ENCODE data around the gene RP9.

Gene RP9, protein sequence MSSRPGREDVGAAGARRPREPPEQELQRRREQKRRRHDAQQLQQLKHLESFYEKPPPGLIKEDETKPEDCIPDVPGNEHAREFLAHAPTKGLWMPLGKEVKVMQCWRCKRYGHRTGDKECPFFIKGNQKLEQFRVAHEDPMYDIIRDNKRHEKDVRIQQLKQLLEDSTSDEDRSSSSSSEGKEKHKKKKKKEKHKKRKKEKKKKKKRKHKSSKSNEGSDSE

DNA sequence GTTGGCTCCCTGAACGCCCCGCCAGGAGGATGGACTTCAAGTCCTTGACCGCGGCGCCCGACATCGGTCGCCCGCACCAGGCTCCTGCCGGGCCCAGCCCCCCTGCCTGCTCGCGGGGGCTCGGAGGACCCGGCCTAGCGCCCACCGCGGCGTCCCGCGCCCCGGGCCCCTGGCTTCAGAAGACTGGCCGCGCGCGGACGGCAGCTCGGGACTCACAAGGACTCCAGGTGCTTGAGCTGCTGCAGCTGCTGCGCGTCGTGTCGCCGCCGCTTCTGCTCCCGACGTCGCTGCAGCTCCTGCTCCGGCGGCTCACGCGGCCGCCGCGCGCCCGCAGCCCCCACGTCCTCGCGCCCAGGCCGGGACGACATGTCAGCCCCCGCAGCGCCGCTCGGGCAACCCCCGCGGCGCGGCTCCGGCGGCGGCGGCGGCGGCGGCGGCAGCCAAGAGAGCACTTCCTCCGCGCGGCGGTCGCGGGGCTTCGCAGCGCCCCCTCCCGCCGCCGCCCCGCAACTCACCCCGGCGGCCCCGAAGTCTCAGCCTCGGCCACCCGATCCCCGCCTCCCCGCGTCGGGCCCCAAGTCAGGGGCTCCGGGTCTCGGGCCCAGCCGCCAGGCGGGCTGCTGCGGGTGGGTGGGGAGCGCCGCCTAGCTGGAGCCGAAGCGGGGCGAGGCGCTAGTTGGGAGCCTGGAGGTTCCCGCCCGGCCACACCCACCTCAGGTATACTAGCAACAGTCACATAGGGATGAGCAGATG is at the start of gene RP9:
Gene RP9 (minus strand): TSS at position 400 of the 753 bp plus-strand sequence. CDS start 32 bp downstream, at position 368.
- DNase-seq: peak; percentile 69 to 74

DNA sequence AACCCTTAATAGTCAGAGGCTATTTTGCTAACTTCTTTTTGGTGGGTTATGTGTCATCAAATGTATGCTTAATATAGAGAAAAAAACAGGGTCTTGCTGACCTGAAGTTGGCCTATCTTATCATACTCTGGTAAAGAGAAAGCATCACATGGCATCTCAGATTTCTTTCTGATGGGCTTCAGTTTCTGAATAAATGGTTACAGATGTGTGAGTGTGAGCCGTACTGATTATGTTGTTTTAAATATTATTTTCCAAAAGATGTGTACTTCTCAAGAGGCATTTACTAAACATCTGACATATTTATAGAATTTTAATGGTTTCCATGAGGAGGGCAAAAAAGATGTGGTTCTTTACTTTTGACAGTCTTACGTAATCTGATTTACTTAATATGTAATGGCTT is 48.6 kb upstream of the RP9 start:
- DNase-seq: no peak

DNA sequence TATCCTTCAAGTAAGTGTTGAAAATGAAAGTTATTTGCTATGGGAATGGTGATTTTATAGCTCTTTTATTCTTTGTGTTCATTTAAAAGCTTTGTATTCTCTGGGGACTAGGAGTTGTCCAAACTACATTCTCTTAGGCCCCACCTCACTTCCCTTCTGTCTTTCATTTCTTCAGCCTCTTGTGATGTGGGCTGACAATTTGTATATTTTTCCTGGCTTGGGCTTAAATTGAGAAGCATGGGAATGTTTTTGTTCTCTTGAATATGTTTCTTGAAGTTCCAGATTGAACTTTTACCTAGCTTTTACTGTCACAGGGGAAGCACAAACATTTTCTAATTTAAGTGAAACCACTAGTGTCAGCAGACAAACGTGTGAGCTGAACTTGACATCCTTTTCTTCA is 48.1 kb upstream of the RP9 start:
- no peak for DNase-seq

DNA sequence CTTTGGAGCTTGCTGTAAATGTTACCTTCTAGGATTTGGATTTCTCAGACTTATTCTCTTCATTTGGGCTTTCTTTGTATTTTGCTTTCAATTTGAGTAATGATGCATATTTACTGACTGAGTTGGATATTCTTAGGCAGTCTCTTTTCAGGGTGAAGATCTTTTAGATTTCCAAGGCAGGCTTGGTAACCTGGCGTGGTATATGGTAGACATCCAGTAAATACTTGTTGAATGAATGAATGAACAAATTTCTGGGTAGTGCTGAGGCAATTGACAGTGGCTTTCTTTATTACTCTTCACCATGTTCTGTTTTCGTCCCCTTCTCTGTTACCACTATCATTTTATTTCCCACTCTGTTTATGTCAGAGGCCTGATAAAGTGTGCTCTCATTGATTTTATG is 47.2 kb upstream of the RP9 start:
- DNase-seq: no peak

DNA sequence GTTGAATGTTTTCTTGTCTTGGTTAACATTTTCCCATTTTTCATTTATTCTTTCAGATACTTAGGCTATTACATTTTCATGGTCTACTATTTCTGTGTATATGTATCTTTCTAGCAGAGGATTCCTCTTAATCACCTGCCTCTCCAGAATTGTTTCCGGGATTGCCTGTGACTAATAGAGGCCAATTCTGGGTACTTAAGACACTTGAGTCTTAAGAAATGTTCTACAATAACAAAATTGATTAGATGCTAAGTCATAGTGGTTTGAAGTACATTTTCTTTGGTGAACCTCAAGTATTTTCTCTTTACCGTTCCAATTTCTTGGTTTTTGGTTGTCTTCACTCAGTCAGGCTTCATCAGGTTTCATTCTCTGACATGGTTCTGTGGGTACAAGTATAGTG is 46.6 kb upstream of the RP9 start:
- DNase-seq: no peak

DNA sequence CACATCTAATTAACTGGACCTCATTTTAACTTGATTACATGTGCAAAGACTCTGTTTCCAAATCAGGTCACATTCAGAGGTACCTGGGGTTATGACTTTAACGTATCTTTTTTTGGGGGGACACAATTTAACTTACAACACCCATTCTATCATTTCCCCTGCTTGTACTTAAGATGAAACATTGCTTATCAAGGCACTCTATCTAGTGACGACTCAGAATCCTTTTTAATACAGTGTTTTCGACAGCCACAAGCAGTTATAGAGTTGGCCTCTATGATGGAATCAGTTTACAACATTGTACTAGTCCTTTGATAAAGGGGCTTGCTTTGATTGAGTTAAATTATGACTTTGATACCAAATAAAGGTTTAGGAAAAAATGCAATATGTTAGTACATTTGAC is 42.9 kb upstream of the RP9 start:
- no peak for DNase-seq

DNA sequence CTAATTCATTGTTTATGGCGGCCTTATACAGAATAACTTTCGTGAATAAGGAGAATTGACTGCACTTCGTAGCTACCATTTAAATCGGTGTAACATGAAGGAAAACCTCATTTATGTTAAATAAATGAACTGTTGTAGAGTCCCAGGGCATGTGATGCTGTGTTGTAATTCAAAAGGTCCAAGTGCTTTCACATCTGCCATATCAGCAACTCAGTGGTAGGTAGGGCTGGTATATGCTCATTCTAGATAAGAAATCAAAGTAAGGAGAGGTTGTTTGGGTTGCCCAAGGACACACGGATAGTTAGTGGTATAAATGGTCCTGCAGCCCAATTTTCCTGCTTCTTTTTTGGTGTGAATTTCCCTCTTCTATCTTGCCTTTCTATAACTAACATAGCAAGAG is 36.0 kb upstream of the RP9 start:
- no peak for DNase-seq

DNA sequence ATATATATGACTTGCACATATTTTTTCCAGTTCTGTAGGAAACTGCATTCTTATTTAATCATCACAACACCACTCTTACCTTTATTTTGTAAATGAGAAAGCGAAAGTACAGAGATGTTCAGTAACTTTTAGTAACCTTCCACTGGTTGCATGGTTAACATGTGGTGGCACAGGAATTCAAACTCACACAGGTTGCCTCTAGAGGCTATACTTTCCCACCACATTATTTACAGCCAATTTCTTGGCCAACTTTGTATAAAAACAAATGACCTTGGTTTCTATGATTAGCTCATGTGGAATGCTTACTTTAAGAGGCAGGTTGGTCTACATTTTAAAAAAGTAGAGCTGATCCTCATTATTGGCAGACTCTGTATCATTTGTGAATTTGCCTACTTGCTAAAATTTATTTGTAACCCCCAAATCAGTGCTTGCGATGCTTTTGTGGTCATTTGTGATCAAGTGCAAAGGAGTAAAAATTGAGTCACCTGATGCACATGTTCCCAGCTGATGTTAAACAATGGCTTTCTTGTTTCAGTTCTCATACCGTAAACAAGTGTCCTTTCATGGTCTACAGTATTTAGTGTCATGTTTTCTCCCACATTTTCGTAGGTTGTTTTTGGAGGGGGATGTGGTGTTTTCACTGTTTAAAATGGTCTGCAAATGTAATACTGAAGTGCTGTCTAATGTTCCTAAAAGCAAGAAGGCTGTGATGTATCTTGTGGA is 35.0 kb upstream of the RP9 start:
- DNase-seq: no peak

DNA sequence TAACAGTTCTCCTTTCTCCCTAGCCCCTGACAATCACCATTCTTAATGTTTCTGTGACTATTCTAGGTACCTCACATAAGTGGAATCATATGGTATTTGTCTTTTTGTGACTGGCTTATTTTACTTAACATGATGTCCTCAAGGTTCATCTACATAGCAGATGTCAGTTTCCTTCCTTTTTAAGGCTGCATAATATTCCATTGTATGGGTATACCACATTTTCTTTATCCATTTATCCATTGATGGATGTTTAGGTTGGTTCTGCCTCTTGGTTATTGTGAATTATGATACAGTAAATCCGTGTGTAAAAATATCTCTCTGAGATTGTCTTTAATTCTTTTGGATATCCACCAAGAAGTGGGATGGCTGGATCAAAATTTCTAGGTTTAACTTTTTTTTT is 33.4 kb upstream of the RP9 start:
- no peak for DNase-seq

DNA sequence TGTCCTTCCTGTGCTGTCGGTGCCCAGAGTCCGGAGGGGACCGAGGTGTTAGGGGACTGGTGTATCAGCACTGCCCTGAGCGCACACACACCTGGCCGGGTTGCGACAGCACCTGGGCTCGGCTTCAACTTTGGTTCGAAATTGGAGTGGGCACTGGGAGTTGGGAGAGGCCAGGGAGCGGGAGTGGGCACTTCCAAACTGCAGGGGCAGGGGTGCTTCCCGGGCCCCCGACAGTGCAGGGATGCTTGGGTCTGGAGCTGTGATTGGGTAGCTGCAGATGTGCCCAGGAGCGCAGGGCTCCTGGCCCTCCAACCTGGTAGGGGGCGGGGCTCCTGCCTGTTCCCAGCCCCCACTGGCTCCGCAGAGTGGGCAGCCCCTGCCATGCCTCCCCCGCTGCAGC is 27.9 kb upstream of the RP9 start:
- no peak for DNase-seq

DNA sequence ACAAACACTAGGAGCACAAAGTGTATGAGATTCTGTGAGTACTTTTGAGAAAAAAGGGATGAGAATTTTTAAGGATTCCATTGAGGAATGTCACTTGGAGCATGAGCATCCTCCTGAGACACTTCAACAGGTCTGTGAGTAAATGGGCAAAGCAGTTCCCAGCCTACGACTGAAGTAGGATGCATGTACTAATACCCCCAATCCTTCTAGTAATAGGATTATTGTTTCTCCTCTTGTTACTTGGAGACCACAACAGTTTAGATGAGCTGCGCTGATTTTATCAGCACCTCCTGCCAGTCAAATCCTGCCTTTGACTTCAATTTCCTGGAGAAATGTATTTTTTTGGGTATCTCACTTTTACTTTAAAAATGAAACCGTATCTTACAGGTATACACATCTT is 21.0 kb upstream of the RP9 start:
- DNase-seq: no peak

DNA sequence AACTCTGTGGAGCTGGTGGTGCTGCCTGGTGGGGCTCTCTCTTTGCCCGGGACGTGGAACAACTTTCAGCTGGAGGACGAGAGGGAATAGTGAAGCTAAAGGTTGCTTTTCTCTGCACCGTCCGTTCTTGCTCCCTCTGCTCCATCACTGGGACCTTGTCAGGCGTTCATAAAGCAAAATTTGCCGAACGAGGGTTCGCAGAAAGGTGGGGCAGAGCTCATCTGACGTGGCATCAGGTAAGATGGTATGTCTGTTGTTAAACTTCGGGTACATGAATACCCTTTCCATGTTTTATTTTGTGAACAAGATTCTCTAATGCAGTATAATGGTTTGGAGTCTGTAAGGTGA is 20.6 kb upstream of the RP9 start:
- no peak for DNase-seq

DNA sequence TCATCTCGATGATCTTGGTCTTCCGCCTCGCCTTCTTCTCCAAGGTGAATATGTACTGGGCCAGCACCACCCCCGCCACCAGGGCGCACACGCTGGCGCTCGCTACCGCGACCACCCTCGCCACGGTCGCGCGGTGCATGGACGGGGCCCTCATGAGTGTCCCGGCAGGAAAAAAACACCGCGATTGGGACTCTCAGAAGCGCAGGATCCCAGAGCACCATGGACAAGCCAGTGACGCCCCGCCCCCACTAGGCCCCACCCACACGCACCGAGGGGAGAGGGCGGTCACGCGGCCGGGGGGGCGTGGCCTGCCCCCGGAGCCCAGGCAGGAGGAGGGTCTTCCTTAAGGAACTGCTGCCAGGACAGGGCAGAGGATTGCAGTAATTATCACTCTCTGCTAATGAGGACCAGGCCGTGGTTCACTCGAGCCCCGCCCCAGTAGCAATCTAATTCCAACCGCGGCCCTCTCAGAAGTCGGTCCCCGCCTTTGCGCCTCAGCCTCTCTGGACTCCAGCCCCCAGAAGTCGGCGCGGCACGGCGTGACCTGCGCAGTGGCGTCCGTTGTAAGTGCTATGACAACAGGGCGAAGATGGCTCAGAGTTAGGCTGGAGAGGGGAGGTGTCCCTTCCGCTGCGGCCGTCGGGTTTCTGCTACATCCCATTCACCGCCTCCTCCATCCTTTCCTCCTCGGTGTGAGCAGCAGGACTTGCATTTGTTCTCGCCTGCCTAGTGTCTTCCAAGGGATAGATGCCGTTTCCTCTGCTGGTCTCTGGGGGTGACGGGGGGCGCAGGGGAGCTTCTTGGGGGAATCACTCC is 20.0 kb upstream of the RP9 start, which contains the start of gene BBS9:
Gene BBS9 (plus strand): TSS at position 575 of the 816 bp plus-strand sequence. CDS start 16,689 bp downstream, outside the sequence.
- peak; percentile 90 to 93 for DNase-seq

DNA sequence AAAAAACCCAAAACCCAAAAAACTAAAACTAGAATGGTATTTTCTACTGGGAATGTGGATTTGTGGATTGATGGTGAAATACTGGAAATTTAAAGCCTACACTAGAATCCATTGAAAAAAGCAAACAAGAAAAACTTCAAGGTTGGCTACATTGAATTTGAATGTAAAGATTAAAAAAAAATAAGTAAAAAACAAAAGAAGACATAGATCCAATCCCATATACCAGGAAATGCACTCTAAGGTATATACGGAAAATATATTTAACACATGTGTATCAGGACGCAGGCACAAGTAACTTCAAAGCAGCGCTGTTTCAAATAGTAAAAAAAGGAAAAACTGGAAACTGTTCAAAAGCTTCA is 19.4 kb upstream of the RP9 start:
- no peak for DNase-seq

DNA sequence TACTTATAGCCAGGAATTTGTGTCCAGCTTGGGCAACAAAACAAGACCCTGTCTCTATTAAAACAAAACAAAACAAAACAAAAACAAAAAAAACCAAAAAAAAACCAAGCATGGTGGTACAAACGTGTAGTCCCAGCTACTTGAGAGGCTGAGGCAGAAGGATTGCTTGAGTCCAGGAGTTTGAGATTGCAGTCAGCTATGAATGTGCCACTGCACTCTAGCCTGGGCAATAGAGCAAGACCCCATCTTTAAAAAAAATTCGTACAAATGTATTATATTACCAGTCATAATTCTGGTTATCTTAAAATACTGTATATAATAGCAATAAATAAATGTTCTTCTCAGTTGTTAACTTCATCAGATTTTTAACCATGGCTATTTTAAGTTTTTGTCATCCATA is 17.9 kb upstream of the RP9 start:
- no peak for DNase-seq

DNA sequence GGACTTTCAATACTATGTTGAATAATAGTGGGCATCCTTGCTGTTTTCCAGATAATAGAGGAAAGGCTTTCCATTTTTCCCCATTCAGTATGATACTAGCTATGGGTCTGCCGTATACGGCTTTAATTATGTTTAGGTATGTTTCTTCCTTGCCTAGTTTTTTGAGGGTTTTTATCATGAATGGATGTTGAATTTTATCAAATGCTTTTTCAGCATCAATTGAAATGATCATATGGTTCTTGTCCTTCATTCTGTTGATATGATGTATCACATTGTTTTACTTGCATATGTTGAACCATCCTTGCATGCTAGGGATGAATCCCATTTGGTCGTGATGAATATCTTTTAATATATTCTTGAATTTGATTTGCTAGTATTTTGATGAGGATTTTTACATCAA is 9.2 kb upstream of the RP9 start:
- no peak for DNase-seq

DNA sequence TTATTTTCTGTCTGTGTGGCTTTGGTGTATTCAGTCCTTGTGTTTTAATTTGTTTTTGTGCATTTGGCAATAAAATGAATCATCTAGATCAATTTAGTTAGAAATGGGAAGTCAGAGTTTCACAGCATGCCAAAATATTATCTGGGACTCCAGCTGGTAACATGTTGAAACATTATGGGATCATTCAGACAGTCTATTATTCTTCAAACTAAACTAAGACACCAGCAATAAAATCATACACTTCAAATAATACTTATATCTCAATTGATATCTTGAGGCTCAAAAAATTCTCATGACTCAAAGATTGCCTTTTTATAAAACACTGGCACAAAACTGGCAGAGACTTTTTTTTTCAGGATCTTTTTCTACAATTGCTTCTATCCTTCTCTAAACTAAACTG is 5.8 kb upstream of the RP9 start:
- DNase-seq: no peak

DNA sequence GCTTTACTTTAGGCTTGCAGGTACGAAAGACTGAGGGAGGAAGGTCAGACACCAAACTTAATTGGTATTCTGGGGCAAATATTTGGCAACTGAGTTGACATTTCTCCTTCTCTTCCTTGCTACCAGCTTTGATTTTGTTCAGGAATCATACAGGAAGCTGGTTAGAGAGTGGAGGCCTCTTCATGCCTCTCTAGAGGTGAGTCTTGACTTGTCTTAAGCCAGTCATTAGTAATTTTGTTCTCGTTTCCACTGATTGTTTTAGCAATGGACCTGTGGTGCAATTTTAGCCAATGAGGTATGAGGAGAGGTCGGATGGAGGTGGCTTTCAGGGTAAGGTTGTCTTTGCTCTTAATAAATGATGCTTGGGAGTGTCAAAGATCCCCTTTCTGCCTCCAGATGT is 2.4 kb upstream of the RP9 start:
- DNase-seq: no peak

DNA sequence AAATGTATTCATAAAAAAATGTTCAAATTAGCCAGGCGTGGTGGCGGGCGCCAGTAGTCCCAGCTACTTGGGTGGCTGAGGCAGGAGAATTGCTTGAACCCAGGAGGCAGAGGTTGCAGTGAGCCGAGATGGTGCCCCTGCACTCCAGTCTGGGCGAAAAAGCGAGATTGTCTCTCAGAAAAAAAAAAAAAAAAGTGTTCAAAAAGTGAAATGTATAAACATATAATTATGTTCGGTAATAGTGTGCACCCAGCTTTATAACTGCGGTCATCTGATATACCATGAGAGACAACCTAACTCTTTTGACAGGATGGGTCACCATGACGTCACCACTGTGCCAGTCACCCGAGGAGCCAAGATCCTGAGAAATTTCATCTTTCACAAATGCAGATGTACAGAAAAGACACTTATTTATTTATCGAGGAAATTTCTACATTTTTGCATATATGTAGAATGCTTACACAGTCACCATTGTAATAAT is 594 bp upstream of the RP9 start:
- no peak for DNase-seq

DNA sequence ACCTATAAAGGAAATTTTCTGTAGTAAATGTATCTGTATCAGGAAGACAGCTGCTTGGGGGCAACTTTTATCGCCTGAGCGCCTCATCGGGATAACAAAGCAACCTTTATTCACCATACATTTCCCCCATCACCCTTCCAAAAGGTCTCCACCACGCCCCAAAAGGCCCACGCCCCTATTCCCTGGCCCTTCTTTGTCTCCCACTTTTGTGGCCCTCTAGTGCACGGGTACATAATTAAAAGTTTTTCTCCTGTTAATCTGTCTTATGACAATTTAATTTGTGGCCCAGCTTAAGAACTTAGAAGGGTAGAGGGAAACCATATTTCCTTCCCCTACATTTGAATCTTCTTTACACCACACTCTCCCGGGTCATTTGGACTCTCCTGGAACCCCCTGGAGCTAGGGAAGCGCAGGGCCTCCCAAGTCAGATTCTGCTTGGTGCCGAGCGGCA is 625 bp downstream of the RP9 start:
- no peak for DNase-seq

DNA sequence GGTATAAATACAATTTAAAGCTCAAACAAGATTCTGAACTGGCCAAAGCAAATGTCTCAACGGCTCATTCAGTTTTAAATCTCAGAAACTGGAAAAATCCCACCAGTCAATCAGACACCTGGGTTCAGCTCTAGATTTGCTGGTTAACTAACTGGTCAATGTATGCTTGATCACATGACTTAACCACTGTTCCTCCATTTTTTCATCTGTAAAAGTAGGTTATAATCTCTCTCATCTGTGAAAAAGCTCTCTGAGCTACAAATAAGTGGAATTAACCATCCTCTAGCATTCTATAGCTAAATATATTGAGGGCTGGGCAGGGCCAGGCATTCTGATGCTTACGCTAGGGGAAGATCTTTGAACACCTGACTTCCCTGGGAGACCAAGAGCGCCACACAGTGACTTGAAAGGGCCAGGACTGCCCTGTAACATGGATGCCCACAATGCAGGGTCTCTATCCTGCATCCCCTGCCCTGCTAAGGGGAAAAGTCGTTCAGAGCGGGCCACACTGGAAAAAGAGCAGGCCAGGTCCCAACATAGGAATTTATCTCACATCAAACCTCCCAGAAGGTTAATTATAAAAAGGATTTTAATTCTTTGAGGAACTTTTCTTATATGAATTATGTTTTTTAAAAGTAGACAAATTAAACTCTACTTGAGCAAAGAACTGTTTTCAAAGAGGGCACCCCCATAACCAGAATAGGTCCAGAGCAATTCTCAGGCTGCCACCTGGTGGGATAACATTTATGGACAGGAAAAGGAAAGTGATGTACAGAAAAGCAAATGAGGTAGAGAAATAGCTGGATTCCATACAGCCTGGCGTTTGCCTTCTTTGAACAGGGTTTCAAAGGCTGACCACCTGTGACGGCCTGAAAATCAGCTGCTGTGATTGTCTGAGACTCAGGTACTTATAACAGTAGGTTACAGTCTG is 1.8 kb downstream of the RP9 start:
- DNase-seq: peak in 1 of 2 experiments; percentile 17

DNA sequence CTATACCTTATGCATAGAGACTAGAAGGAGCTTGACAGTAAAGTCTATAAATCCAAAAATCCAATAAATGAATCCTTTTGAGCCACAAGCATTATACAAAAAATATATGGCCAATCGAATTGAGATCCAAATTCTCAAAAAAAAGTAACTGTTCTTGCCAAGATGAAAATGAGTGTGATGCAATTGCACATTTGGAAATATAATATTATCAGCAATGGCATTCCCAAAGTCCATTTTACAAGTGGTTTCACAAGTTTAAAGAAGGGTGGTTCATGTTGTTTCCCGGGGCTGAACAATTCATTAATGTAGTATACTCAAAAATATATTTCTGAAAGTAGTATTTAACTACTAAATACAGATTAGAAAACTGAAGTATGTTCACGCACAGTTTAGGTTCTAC is 7.3 kb downstream of the RP9 start:
- DNase-seq: no peak
